Forelimb muscle (tissue), 1 donor: ENCODE data around the gene PRKCA. TPM values are rescaled to one million over a fixed set of nuclear protein-coding genes. Genes with fewer than 3 reads are reported as not detected.
A peak's percentile ranks its signal among the peaks of the same experiment; 100 is the strongest.

Experiments used
- DNase-seq: peaks from one replicate; pipeline ENCODE4 v3.0.0-alpha.2; 2013; ENCODE audit warnings: low read depth
- polyA plus RNA-seq: library from polyadenylated mRNA; unstranded; fragments of 120-200 nt; gene quantifications from one replicate; pipeline ENCODE4 v1.2.1, GENCODE V29; 2013; ENCODE audit not compliant: insufficient read length

Gene PRKCA
- polyA plus RNA-seq, 1 donor = 2.4 TPM

DNA sequence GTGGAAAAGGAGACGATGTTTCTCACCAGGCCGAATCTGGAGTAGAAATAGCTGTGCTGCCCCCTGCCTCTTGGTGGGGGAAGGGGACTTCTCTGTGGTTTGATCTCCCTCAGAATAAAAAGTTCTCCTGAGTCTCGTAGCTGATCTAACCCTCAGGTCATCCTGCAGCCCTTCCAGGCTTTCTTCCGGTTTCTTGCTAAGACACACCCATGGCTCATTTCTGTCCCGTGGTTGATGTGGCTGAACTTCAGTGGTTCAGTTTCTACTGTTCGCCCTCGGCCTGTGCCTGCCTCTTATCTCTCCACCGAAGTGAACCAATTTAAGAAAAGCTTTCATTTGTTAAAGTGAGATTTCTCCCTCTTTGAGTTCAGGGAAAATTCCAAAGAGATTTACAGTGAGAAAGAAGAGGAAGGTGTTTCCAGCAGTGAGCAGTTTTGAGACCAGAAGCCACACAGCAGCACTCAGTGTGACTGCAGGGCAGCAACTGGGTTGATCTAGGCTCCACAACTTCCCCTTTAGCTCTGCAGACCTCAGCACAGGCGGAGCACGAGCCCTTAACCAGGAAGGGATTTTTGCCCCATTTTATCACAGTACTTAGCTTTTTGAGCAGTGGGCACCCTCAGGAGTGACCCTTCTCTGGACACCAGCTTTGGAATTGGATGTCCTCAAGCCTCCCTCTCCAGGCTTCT lies 497.6 kb downstream of the PRKCA start:
- DNase-seq = no peak

DNA sequence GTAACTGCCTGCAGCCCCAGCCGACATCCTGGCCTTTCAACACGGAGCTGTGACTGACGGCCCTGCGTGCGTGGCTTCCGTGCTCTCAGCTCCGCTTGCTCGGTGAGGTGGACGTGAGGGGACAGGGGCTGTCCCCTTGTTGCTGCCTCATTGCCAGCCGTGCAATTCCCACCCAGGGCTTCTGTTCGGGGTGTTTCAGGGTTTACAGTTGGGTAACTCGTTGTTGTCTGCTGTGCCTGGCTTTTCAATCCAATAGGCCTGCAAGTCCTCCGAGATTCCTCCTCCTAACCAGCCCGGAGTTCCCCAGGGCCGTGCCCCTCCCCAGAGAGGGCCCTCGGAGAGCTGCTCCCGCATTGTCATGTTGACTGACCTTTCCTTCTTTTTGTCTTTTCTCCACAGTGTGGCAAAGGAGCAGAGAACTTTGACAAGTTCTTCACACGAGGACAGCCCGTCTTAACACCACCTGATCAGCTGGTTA lies 501.1 kb downstream of the PRKCA start:
- DNase-seq = no peak

DNA sequence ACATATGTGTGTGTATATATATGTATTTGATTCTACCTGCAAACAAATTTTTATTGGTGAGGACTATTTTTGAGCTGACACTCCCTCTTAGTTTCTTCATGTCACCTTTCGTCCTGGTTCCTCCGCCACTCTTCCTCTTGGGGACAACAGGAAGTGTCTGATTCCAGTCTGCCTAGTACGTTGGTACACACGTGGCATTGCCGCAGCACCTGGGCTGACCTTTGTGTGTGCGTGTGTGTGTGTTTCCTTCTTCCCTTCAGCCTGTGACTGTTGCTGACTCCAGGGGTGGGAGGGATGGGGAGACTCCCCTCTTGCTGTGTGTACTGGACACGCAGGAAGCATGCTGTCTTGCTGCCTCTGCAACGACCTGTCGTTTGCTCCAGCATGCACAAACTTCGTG lies 503.2 kb downstream of the PRKCA start:
- DNase-seq = no peak

DNA sequence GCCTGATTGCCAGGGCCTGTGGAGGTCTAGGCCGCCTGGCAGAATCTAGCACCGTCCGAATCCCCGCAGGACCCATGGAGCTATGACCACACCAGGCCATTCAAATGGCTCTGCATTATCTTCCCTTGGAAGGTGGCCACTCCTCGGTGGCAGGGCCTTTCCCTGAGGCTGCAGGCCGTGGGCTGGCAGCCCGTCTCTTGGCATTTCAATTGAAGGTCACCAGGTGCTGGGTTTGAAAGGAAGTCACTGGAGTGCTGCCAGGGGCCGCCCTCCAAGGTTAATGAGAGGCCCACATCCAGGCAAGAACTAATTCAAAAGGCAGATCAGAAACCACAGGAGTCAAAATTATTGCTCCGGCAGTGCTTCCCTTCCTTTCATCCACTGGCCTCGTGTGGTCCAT lies 504.8 kb downstream of the PRKCA start:
- no peak for DNase-seq

DNA sequence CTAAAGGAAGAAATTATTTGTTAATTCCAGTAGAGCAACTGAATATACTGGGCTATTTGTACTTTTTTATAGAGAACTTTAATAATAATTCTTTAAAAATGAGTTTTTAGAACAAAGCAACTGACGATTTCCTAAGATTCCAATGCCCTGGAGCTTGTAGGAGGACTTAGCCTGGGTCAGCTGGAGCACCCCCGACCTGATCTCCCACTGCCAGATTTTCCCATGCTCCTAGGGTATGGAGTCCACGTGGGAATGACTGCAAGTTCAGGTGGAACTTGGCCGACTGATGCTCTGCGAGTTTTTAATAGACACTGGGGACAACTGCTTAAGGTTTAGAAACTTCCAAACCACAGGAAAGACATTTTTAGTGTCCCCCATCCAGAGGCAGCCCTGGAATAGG lies 507.0 kb downstream of the PRKCA start:
- DNase-seq = no peak

DNA sequence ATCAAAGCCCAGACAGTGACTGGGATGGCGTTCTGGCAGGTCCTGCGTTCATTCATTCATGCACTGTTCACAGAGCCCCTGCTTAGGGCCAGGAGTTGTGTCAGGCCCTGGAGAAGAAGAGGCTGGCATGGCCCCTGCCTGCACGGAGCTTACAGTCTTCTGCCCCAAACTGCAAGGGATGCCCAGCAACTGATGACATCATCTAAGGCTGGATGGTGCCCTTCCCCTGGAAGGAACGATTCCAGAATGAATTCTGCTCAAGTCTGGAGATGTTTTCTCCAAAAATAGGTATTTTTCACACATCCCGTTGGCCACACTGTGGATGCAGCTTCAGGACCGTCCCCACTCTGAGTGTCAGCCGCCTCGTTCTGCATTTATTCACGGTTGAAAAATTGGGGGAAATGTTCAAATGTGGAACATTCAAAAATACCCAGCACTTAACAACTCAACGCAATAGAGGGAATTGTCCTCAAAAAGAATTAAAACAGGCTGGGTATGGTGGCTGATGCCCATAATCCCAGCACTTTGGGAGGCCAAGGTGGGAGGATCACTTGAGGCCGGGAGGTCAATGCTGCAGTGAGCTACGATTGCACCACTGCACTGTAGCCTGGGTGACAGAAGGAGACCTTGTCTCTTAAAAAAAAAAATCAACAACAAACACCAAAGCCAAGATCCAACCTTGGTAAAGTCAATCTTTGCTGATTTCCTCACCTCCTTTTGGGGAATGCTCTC lies 508.7 kb downstream of the PRKCA start:
- DNase-seq = no peak

DNA sequence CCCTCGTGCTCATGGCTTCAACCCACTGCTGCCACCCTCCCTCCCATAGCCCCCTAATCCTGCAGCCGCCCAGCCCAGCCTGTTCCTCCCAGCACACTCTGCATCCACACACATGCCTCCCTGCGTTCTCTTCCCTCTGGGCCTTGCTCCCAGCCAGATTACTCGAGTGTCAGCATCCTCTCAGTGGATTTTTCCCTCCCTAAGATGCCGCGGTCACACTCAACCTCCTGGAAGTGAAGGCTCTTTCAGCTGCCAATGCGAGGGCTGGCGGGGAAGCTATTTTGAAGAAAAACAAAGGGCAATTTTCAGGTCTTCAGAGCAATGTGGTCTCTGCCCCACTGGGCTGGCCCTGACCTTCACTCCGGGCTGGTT lies 509.3 kb downstream of the PRKCA start:
- DNase-seq = no peak

DNA sequence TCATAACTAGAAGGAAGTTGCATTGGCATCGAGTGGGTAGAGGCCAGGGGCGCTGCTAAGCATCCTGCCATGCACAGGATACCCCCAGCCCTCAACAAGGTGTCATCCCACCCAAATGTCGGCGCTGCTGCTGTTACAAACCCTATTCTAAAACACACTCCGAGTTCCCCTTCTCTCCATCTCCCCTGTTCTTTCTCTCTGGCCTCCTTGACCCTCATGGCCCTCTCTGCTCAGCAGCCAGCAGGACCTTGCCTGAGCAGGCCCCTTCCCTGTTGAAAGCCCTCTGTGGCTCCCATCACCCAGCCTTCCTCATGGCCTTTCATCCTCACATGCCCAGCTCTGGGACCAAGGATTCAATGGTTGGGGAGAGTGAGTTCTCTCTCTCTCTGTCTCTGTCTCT lies 510.2 kb downstream of the PRKCA start:
- no peak for DNase-seq

DNA sequence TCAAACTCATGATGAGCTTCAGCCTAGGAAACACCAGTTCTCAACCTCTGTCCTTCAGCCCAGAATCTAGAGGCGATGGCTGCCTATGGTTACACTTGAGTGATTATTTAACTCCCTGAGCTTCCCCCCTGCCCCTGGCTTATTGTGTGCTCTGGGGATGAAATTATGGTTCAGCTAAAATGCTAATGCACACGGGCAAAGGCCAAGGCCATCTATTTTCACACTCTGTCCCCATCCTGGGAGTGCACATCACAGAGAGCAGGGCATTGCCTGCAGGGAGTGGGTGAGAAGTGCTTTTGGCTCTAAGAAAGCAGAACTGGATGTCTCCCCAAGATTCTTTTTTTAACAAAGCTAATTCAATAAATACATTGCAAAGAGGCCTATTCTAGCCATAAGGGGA lies 510.9 kb downstream of the PRKCA start:
- DNase-seq = no peak

DNA sequence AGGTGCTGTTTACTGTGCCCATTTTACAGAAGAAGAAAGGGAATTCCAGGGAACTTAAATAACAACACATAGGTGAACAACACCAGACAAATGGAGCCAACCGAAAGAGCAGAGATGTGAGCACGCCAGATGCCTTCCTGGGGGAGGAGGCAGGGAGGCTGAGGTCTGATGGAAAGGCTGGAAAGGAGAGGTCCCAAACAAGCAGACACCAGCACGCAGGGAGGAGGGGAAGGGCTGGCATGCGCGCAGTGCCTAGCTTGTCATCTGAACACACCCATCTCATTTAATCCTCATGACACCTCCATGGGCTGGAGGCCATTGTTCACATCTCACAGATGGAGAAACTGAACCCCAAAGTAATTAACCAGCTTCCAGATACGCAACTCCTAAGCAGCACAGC lies 511.6 kb downstream of the PRKCA start:
- no peak for DNase-seq

DNA sequence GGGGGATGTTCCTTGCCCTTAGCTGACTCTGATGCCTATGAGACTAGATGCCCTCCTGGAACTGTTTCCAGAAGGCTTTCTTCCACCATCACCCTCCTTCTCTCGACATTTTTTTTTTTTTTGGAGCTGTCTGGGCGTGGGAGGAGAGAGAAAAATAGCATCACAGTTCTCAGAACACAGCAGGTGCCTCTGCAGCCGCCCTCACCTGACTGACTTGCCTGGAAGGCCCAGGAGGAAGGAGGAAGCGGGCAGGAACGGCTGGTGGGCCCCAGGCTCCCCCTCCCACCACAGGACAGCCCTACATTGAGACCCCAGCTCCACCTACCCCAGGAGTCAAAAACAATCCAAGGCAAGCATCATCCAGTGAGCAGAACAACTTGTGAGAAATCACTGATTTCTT lies 512.2 kb downstream of the PRKCA start:
- DNase-seq = no peak

DNA sequence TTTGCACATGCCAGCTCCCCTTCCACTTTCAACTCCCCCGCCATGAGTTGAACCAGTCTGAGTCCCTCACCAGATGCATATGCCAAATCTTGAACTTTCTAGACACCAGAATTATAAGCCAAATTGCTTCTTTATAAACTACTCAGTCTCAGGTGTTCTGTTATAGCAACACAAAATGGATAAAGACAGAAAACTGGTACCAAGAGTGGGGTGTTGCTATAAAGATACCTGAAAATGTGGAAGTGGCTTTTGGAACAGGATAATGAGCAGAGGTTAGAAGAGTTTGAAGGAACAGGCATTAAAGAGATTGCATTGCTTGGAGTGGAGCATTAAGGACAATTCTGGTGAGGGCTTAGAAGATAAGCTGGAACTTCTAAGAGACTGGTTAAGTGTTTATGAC lies 515.3 kb downstream of the PRKCA start:
- no peak for DNase-seq

DNA sequence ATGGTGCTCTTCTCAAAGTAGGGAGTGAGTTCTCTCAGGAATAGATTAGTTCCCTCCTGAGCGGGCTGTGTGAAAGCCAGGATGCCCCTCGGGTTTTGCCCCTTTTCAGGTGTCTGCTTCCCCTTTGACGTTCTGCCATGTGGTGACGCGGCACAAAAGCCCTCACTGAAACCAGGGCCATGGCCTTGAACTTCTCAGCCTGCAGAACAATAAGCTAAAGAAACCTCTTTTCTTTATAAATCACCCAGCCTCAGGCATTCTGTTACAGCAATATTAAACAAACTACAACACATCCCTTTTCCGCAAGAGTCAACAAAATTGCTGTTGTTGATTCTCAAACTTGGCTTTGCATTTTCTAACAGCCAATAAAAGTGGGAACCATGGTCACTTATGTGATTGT lies 517.1 kb downstream of the PRKCA start:
- no peak for DNase-seq

DNA sequence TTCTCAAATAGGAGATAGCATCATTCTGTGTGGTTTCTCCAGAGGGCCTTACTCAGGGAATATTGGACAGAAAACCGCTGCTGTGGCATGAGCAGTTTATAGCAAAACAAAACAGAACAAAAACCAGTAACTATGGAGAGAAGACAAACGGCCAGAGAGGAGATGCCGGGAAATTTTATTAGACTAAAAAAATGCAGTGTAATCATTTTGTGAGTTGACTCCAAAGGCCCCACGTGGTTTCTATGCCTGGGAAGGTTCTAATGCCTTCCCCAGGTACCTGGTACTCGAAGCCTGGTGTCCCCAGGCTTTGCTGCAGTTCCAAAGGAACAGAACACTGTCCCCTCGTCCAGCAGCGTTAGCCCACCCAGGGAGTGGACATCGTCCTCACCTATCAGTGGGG lies 519.6 kb downstream of the PRKCA start:
- DNase-seq = no peak

DNA sequence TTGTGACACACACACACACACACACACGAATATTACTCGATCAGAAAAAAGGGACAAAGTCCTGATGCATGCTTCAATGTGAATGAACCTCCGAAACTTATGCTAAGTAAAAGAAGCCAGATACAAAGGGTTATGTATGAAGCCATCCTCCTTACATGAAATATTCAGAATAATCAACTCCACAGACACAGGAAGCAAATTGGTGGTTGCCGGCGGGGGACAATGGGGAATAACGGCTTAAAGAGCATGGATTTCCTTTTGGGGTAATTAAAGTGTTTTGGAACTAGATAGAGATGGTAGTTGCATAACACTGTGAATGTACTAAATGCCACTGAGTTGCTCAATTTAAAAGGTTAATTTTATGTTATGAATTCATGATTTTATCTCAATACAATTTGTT lies 524.4 kb downstream of the PRKCA start:
- DNase-seq = no peak

DNA sequence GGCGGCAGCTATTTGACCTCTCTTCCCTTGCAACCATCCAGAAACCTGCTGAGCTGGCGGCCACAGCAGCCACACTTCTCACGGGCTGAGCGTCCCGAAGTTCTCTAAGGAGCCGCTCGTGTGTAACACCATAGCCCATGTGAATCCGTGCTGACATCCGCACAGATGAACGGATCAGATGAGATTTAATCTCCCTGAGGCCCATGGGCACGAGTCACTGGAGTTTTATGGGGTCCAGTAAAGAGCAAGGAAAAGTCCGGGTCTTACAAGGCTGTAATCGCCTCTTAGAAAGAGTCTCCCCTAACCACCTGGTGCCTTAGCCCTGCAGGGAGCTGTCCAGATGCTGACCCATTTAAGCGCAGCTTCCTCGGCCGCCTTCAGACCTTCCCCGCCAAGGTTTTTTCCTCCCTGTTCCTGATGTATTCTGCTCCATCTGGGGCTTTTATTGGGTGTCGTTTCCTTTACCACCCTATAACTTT lies 527.0 kb downstream of the PRKCA start:
- peak; percentile 48 for DNase-seq

DNA sequence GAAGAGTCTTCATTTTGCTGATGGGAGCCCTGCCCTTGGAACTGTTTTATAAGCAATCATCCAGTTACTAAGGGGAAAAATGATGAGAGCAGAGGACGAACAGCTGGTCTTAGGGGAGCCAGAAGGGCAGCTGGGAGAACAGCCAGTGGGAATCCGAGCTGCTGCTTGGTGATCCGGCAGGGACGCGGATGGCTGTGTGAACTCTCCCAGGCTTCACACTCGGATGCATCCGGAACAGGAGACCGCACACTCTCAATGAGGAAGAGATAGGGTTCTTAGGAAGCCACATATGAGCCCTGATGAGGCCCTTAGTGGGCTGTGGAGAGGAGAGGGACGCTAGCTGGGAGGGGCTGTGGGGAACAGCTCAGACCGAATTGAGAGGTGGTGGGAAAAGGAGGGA lies 527.5 kb downstream of the PRKCA start:
- no peak for DNase-seq

DNA sequence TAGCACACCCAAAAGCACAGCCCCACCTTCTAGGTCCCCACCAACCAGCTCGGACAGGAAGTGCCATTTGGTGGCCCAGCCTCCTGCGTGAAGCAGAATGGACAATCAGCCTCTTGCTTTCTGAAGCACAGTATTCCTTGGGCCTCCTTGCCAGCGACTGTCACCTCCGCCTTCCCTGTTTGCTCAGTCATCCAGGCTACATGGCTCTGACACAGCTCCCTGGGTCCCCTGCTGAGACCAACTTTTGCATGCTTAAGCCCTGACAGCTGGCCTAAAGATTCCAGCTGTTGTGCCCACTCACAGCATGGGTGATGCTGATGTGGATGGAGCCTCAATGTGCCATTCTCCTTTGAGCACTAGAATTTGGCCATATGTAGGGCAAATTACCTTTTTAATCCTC lies 528.0 kb downstream of the PRKCA start:
- DNase-seq = no peak

DNA sequence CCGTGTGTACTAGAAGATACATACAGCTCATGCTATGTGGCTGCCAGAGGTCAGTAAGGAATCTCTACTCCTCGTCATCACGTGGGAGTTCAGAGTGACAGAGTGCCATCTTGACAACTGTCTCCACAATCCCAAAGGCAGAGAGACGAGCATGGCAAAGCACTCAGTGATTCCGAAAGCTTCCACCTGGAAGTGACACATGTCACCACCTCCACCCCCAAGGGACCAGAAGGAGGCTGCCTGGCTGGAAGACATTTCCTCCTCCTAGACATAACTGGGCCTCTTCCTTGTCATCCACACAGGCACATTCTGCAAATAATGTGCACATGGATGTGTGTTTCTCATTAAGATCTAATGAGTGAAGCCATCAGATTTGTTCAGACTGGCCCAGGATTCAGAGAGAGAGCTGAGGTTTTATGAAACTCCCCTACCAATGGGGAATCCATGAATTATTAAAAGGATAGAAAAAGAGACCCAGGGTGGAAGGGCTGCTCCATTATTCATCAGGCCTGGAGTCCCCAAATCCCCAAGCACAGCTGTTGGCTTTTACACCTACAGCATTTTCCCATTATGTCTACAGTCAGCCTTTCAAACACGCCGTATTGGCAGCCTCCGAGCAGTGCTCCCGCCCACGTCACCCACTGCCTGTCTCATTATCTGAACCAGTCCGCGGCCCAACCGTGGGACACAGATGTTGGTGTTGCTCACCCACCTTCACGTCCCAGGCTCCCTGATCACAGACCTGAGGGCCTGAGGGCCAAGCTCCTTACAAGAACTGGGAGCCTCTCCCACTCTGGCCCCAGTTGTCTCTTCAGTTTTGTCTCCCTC lies 529.2 kb downstream of the PRKCA start:
- DNase-seq = no peak

DNA sequence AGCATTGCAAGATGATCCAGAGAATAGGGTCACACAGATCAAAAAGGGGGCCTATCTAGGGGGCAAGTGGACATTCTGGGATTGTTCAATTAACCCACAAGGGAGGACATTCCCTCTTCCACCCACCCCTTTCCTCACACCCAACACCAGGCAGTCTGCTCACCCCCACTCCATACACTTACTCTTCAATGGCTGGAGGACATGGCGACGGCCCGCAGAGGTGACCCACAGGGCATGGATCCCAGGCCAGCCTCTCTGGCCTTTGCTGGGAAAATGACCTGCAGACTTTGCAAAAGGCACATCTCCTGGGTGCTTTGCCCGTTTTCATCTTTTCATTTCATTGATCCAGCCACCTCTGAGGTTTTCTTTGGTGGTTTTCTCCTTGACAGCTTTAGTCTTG lies 530.8 kb downstream of the PRKCA start:
- no peak for DNase-seq

DNA sequence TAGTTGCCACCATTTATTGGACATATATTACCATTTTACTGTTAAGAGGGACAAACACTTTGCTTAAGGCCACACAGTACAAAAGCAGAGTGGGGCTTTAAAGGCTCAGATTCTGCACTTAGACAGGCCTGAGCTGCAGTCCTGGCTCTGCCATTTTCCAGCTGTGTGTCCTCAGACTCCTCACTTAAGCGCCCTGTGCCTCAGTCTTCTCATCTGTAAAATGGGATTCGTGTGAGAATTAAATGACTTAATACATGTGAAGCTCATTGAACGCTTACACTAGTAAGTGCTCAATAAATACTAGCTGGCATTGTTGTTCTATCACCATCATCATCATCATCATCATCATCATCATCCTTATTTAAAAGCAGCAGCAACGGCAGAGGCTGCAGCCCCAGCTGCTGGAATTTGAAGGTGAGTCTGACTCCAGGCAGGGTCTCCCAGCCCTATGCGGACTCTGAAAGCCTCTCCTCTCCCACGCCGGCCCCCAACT lies 532.1 kb downstream of the PRKCA start:
- DNase-seq = no peak

DNA sequence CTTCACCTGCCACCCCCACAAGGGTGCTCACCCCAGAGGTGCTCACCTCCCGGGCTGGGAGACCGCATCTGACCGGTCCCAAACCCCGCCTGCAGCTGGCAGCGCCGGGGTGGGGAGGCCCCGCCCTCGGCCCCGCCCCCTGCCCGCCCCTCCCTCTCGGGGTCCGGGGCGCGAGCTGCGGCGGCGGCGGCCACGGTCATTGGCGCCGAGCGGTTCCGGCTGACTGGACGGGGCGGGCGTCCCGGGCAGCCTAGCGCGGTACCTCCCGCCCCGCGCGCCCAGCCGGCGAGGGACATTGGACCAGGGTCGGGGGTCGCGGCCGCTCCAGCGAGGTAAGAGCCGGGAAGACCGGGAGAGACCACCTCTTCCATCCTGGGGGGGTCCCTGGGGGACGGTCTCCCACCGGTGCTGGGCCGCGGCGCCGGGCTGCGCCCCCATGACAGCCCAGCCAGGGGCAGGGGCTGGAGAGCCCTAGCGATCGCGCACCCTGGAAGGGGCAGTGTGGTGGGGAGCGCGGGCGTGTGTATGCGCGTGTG lies 532.6 kb downstream of the PRKCA start, which contains the start of gene CACNG5:
TSS of gene CACNG5 (plus strand) at position 199 of the 536 bp plus-strand sequence. CDS start 42,216 bp downstream, outside the sequence.
- no peak for DNase-seq
